Activated T-cell treated with anti-CD3 and anti-CD28 coated beads for 24 hours (primary cell): ENCODE data around the gene NOC2L.
"Not testable (repeated sequence)": the region's sequence is repeated elsewhere in the genome, so short reads cannot be mapped to it uniquely, and the experiment has no call there.

Source experiments
- DNase-seq: peaks from one replicate; pipeline ENCODE4 v3.0.0-alpha.2; 2020; ENCODE audit warnings: low read depth

The NOC2L gene

GRCh38 chr1:958823-959730 is at the start of gene NOC2L:
Gene NOC2L, minus strand, starts transcription at chr1:959256. Its CDS starts 16 bp downstream, at chr1:959240.
- peak; percentile 99 for DNase-seq

GRCh38 chr1:1006305-1007159 is 47.5 kb upstream of the NOC2L start:
- DNase-seq, result no peak

GRCh38 chr1:1005774-1006304 is 46.8 kb upstream of the NOC2L start:
- DNase-seq, result no peak

GRCh38 chr1:1004780-1005697 is 46.0 kb upstream of the NOC2L start:
- DNase-seq, result no peak

- no peak for DNase-seq
These were observed 45.3 kb upstream of the NOC2L start for GRCh38 chr1:1004420-1004779.

- DNase-seq, result no peak
These were observed 44.8 kb upstream of the NOC2L start for GRCh38 chr1:1003618-1004419.

- DNase-seq, result no peak
These were observed 42.2 kb upstream of the NOC2L start for GRCh38 chr1:1001057-1001783.

- DNase-seq, result peak; percentile 56
These were observed 41.5 kb upstream of the NOC2L start for GRCh38 chr1:1000357-1001056.

- peak; percentile 48 for DNase-seq
These were observed 40.8 kb upstream of the NOC2L start, which contains the start of gene HES4 for GRCh38 chr1:999725-1000356. Gene HES4, minus strand, starts transcription at chr1:1000097. Its CDS starts 124 bp downstream, at chr1:999973.

GRCh38 chr1:998995-999724 is 40.1 kb upstream of the NOC2L start:
- DNase-seq, result no peak

- DNase-seq, result no peak
These were observed 39.6 kb upstream of the NOC2L start for GRCh38 chr1:998745-998994.

- no peak for DNase-seq
These were observed 39.1 kb upstream of the NOC2L start for GRCh38 chr1:997993-998744.

- DNase-seq, result no peak
These were observed 38.6 kb upstream of the NOC2L start for GRCh38 chr1:997713-997992.

GRCh38 chr1:996851-997712 is 38.0 kb upstream of the NOC2L start:
- DNase-seq, result no peak

- DNase-seq, result no peak
These were observed 36.9 kb upstream of the NOC2L start for GRCh38 chr1:995665-996633.

GRCh38 chr1:994546-994945 is 35.5 kb upstream of the NOC2L start:
- not testable (repeated sequence) for DNase-seq
